Subcutaneous adipose tissue (tissue), 4 donors: ENCODE results near the gene ACACB. TPM values are rescaled to one million over a fixed set of nuclear protein-coding genes. Genes with fewer than 3 reads are reported as not detected.

Experiments used
- CTCF ChIP-seq: fragments of 450-650 bp; IDR thresholded peaks from one replicate; pipeline ENCODE4 v1.5.1; 2016; ENCODE audit warnings: low read depth, mild to moderate bottlenecking, control low read depth, antibody characterized with exemption, moderate library complexity
- total RNA-seq, 4 donors: library from RNA; depleted of rRNA; stranded (reverse); fragments of >200 nt; gene quantifications; one replicate each; pipeline ENCODE4 v1.1.0, GENCODE V29; 2016

Gene ACACB
- total RNA-seq, 4 donors from 2014 or later: 798 to 3,288 (median 1,277) TPM

GRCh38 chr12:109279525-109279924 lies 163.1 kb downstream of the ACACB start:
- TF ChIP-seq CTCF: no peak

GRCh38 chr12:109281452-109281851 lies 165.1 kb downstream of the ACACB start:
- TF ChIP-seq CTCF: no peak

- TF ChIP-seq CTCF: no peak
Observed at GRCh38 chr12:109284392-109284791, 168.0 kb downstream of the ACACB start.

- no peak for TF ChIP-seq CTCF
Observed at GRCh38 chr12:109286252-109286651, 169.9 kb downstream of the ACACB start.

GRCh38 chr12:109286652-109287051 lies 170.3 kb downstream of the ACACB start:
- no peak for TF ChIP-seq CTCF

GRCh38 chr12:109287181-109287580 lies 170.8 kb downstream of the ACACB start:
- no peak for TF ChIP-seq CTCF

GRCh38 chr12:109287811-109288469 lies 171.6 kb downstream of the ACACB start:
- no peak for TF ChIP-seq CTCF
